GM12878 (cell line): ENCODE measurements around the gene WWOX. TPM values are rescaled to one million over a fixed set of nuclear protein-coding genes. Genes with fewer than 3 reads are reported as not detected.

Experiments
- ATAC-seq: fragments of 200-7000 bp; cut with Tn5 transposase; 3 replicates; pipeline ENCODE4 v1.9.1; 2020; ENCODE audit warnings: mild to moderate bottlenecking, moderate library complexity
- BruUV-seq: library from RNA; stranded (reverse); fragments of 400-500 nt; replicated peaks from 2 replicates; lab custom pipeline; 2021; lab: Mats Ljungman, UMichigan
- CTCF ChIA-PET: fragments of 300-600 bp; sonication (Branson Sonifier 250); formaldehyde crosslinking; extraction: SDS; loops from one replicate; lab custom pipeline; 2021; ENCODE audit warnings: inconsistent platforms; lab: Yijun Ruan, JAX
- POLR2A ChIA-PET: fragments of 350-600 bp; formaldehyde crosslinking; extraction: SDS; loops from one replicate; lab custom pipeline; 2021; ENCODE audit warnings: inconsistent platforms; lab: Charles Lee
- RAD21 ChIA-PET: fragments of 300-600 bp; sonication (Branson Sonifier 250); formaldehyde crosslinking; loops from one replicate; lab custom pipeline; 2023; ENCODE audit warnings: antibody characterized with exemption; ENCODE audit not compliant: unreplicated experiment; lab: Charles Lee
- SMC1A ChIA-PET: fragments of 300-600 bp; sonication (Branson Sonifier 250); formaldehyde crosslinking; loops from one replicate; lab custom pipeline; 2023; ENCODE audit not compliant: unreplicated experiment, uncharacterized antibody; lab: Charles Lee
- DNase-seq: peaks from one replicate; pipeline ENCODE4 v3.0.0-alpha.2; 2011; ENCODE audit warnings: low read depth, low spot score
- FAIRE-seq: peaks from 3 replicates; lab custom pipeline; 2011; peaks lifted over from hg19 to GRCh38; lab: Jason Lieb, UNC
- H2AFZ ChIP-seq: 2 replicates; pipeline ENCODE4 v1.6.0; 2011; ENCODE audit warnings: low read depth, low read length, control low read depth; ENCODE audit not compliant: control insufficient read depth
- H3K27ac ChIP-seq: 2 replicates; pipeline ENCODE4 v1.5.1; 2011; ENCODE audit warnings: control low read depth; ENCODE audit not compliant: control insufficient read depth, insufficient read depth
- H3K27me3 ChIP-seq, 2 experiments: replicated peaks in 1 of 2; 2 replicates each; pipeline versions ENCODE4 v1.6.0 to v1.6.1; 2011; ENCODE audit warnings: low read length in 1 of 2; ENCODE audit not compliant: control insufficient read depth in 2 of 2, insufficient read depth in 2 of 2
- H3K36me3 ChIP-seq, 2 experiments: 2 replicates each; pipeline ENCODE4 v1.5.1; 2011; ENCODE audit warnings: low read length in 1 of 2; ENCODE audit not compliant: control insufficient read depth in 2 of 2, insufficient read depth in 2 of 2
- H3K4me1 ChIP-seq: 2 replicates; pipeline ENCODE4 v1.6.1; 2011; ENCODE audit warnings: mild to moderate bottlenecking, low read length, moderate library complexity, mixed read lengths; ENCODE audit not compliant: control insufficient read depth, insufficient read depth
- H3K4me2 ChIP-seq: 2 replicates; pipeline ENCODE4 v1.6.0; 2011; ENCODE audit warnings: control low read depth; ENCODE audit not compliant: control insufficient read depth, insufficient read depth
- H3K4me3 ChIP-seq: fragments of 200-600 bp; sonication (generic); 2 replicates; pipeline ENCODE4 v1.5.1; 2016
- H3K79me2 ChIP-seq: 2 replicates; pipeline ENCODE4 v1.6.0; 2011; ENCODE audit warnings: low read length; ENCODE audit not compliant: control insufficient read depth, insufficient read depth
- H3K9ac ChIP-seq: 2 replicates; pipeline ENCODE4 v1.8.0; 2011; ENCODE audit warnings: low read length, control low read depth, mixed read lengths; ENCODE audit not compliant: control insufficient read depth, insufficient read depth
- H3K9me3 ChIP-seq: replicated peaks from 3 replicates; pipeline ENCODE4 v1.5.1; 2011; ENCODE audit warnings: mild to moderate bottlenecking, low read length; ENCODE audit not compliant: control insufficient read depth, insufficient read depth
- H4K20me1 ChIP-seq: 2 replicates; pipeline ENCODE4 v1.6.0; 2011; ENCODE audit not compliant: control insufficient read depth, insufficient read depth
- BCL11A ChIP-seq: IDR thresholded peaks from 2 replicates; pipeline ENCODE4 v1.6.1; 2011; ENCODE audit warnings: low read depth, low read length
- JUND ChIP-seq: IDR thresholded peaks from 2 replicates; pipeline ENCODE4 v1.6.1; 2012; ENCODE audit warnings: low read depth, mild to moderate bottlenecking, low read length, improper control_type of control experiment, moderate library complexity
- NFIC ChIP-seq: IDR thresholded peaks from 2 replicates; pipeline ENCODE4 v1.6.1; 2012; ENCODE audit warnings: low read depth, mild to moderate bottlenecking, inconsistent platforms, low read length, moderate library complexity
- NFXL1 ChIP-seq: fragments of 450-650 bp; IDR thresholded peaks from 2 replicates; pipeline ENCODE4 v1.6.1; 2017; ENCODE audit warnings: antibody characterized with exemption, mild to moderate bottlenecking, borderline replicate concordance
- RB1 ChIP-seq: fragments of 450-650 bp; formaldehyde crosslinking; IDR thresholded peaks from 2 replicates; pipeline ENCODE4 v1.6.1; 2017; ENCODE audit warnings: mild to moderate bottlenecking, borderline replicate concordance
- RUNX3 ChIP-seq: IDR thresholded peaks from 2 replicates; pipeline ENCODE4 v1.6.1; 2012; ENCODE audit warnings: low read length, inconsistent platforms
- SMAD1 ChIP-seq: fragments of 450-650 bp; IDR thresholded peaks from 2 replicates; pipeline ENCODE4 v1.6.1; 2018; ENCODE audit warnings: mild to moderate bottlenecking, low read depth; ENCODE audit not compliant: partially characterized antibody
- SREBF1 ChIP-seq: IDR thresholded peaks from 2 replicates; pipeline ENCODE4 v1.6.1; 2012; ENCODE audit warnings: mild to moderate bottlenecking, low read length
- STAT1 ChIP-seq: fragments of 450-650 bp; conservative IDR thresholded peaks from 2 replicates; pipeline ENCODE4 v1.6.1; 2014; ENCODE audit warnings: antibody characterized with exemption, mild to moderate bottlenecking
- TAF1 ChIP-seq: IDR thresholded peaks from 2 replicates; pipeline ENCODE4 v1.6.1; 2011; ENCODE audit warnings: mild to moderate bottlenecking, low read depth, low read length, borderline replicate concordance
- WGBS: methylation state at CpG from one replicate; pipeline ENCODE4 v1.1.6; 2016; ENCODE audit warnings: low lambda C conversion rate; ENCODE audit not compliant: insufficient replicate concordance, insufficient coverage; ENCODE audit errors: missing lambda C conversion rate; 5-methylcytosine and 5-hydroxymethylcytosine counted together
- in situ Hi-C: fragments of 300-500 bp; cut with MboI; formaldehyde crosslinking; loops from 9 replicates; pipeline ENCODE4 v1.14.3; 2018; ENCODE audit warnings: mixed read lengths
- intact Hi-C: fragments of 100-400 bp; cut with micrococcal nuclease; formaldehyde crosslinking; loops from one replicate; pipeline ENCODE4 v1.14.2; 2022; ENCODE audit not compliant: unreplicated experiment
- polyA plus RNA-seq, 11 experiments: library from polyadenylated mRNA; depleted of rRNA in 4 of 11; unstranded in 6 of 11; stranded (reverse) in 5 of 11; fragments of >200 nt; fragmentation: Nextera tagmentation in 4 of 11; fragmentation: Illumina TruSeq in 1 of 11; extraction: Ambion mirVana in 4 of 11; extraction: Trizol in 1 of 11; gene quantifications; 1 replicate in 1 of 11; 2 replicates in 10 of 11; pipeline versions ENCODE4 v1.2.1 to v1.2.3, GENCODE V29; 2011 to 2016; ENCODE audit warnings: inconsistent platforms in 2 of 11, missing spikeins in 2 of 11, low read depth in 1 of 11
- total RNA-seq, 4 experiments: library from RNA; depleted of rRNA in 3 of 4; stranded (reverse); fragments of >200 nt in 3 of 4; fragmentation: Illumina TruSeq in 1 of 4; extraction: Trizol in 1 of 4; gene quantifications; 2 replicates each; pipeline versions ENCODE4 v1.2.1 to v1.2.3, GENCODE V29; 2013 to 2021
- TF ChIP-seq, protein P1 (sequence below): fragments of 450-650 bp; formaldehyde crosslinking; IDR thresholded peaks from 2 replicates; pipeline ENCODE4 v1.4.0; 2020; ENCODE audit warnings: mild to moderate bottlenecking, moderate library complexity
- TF ChIP-seq, protein P2 (sequence below): IDR thresholded peaks from 2 replicates; pipeline ENCODE4 v1.6.1; 2011; ENCODE audit warnings: borderline replicate concordance, low read depth, mild to moderate bottlenecking, moderate library complexity, low read length; ENCODE audit not compliant: insufficient read depth, poor library complexity, severe bottlenecking
- TF ChIP-seq, protein P3 (sequence below): fragments of 450-650 bp; IDR thresholded peaks from 2 replicates; pipeline ENCODE4 v1.6.1; 2014; ENCODE audit warnings: mild to moderate bottlenecking
- TF ChIP-seq, protein P4 (sequence below): fragments of 450-650 bp; IDR thresholded peaks from 2 replicates; pipeline ENCODE4 v1.6.1; 2018; ENCODE audit warnings: borderline replicate concordance, mild to moderate bottlenecking; ENCODE audit not compliant: partially characterized antibody

The WWOX gene
- total and polyA plus RNA-seq, 10 of the 15 experiments (the other 5 are each of a cell fraction or from before 2014, with no cell fraction given), result 2.8 to 24.4 (median 17.8) TPM

DNA sequence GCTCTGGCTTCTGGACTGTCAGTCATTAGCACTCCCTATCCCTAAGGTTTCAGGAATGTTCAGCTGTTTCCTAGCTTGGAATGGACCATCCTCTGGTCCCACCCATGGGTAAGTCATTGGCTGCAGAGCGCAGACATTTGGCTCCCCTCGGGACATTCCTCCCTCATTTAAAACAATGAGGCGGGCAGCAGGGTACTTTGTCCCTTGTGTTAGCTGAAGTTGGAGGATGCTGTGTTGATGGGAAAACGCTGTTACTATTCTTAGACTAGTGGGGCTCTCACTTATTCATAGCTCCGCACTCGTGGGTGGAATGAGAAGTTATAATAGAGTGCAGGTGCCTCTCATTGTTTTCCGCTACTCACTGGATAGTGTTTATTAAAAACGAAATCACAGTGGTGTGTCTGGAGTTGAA is 673.8 kb downstream of the WWOX start:
- Histone ChIP-seq H3K27me3 (no peaks in the 10 kb centered on the region), H3K9me3 (no peaks in the 10 kb centered on the region), H3K36me3 (no peaks in the 10 kb centered on the region), H4K20me1 (no peaks in the 10 kb centered on the region; the same call in 1 of the 2 replicates), H2AFZ (no peak overlapping the region), H3K9ac (no peak overlapping the region), H3K4me3 (no peak overlapping the region), H3K4me1 (peaks cover 11% of the 10 kb centered on the region), H3K27ac (no peak overlapping the region), H3K4me2 (no peak overlapping the region), H3K79me2 (no peaks in the 10 kb centered on the region)
- ChIA-PET SMC1A (interaction anchor here (1.4 kb wide), 1 partner anchor 9 kb away, joined by 4 read pairs; no protein-coding TSS in a partner anchor), CTCF (interaction anchor here (0.5 to 5.4 kb wide), 3 partner anchors 67 to 473 kb away, joined by 3 to 87 read pairs (median 3); no protein-coding TSS in a partner anchor), POLR2A (no interaction called here), RAD21 (no interaction called here)
- no peak for FAIRE-seq
- BruUV-seq, result no TSS peak
- WGBS, result 24% methylated on average over 8 of the region's 8 CpGs
- in situ Hi-C loops (loop anchor here (5.0 to 10.0 kb wide), 3 partner anchors 71 to 648 kb away; no protein-coding TSS in a partner anchor), intact Hi-C loops (no loop called here)
- no peak for ATAC-seq
- DNase-seq, result no peak
- TF ChIP-seq STAT1 (no peak), SMAD1 (no peak), TAF1 (no peak), BCL11A (no peak), JUND (no peak), NFXL1 (no peak), RB1 (no peak), NFIC (no peak), RUNX3 (no peak), SREBF1 (no peak)
- TF ChIP-seq, protein P1, sequence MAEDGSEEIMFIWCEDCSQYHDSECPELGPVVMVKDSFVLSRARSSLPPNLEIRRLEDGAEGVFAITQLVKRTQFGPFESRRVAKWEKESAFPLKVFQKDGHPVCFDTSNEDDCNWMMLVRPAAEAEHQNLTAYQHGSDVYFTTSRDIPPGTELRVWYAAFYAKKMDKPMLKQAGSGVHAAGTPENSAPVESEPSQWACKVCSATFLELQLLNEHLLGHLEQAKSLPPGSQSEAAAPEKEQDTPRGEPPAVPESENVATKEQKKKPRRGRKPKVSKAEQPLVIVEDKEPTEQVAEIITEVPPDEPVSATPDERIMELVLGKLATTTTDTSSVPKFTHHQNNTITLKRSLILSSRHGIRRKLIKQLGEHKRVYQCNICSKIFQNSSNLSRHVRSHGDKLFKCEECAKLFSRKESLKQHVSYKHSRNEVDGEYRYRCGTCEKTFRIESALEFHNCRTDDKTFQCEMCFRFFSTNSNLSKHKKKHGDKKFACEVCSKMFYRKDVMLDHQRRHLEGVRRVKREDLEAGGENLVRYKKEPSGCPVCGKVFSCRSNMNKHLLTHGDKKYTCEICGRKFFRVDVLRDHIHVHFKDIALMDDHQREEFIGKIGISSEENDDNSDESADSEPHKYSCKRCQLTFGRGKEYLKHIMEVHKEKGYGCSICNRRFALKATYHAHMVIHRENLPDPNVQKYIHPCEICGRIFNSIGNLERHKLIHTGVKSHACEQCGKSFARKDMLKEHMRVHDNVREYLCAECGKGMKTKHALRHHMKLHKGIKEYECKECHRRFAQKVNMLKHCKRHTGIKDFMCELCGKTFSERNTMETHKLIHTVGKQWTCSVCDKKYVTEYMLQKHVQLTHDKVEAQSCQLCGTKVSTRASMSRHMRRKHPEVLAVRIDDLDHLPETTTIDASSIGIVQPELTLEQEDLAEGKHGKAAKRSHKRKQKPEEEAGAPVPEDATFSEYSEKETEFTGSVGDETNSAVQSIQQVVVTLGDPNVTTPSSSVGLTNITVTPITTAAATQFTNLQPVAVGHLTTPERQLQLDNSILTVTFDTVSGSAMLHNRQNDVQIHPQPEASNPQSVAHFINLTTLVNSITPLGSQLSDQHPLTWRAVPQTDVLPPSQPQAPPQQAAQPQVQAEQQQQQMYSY (CRISPR knock-in tag), result no peak
- TF ChIP-seq, protein P2, sequence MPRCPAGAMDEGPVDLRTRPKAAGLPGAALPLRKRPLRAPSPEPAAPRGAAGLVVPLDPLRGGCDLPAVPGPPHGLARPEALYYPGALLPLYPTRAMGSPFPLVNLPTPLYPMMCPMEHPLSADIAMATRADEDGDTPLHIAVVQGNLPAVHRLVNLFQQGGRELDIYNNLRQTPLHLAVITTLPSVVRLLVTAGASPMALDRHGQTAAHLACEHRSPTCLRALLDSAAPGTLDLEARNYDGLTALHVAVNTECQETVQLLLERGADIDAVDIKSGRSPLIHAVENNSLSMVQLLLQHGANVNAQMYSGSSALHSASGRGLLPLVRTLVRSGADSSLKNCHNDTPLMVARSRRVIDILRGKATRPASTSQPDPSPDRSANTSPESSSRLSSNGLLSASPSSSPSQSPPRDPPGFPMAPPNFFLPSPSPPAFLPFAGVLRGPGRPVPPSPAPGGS, result no peak
- TF ChIP-seq, protein P3, sequence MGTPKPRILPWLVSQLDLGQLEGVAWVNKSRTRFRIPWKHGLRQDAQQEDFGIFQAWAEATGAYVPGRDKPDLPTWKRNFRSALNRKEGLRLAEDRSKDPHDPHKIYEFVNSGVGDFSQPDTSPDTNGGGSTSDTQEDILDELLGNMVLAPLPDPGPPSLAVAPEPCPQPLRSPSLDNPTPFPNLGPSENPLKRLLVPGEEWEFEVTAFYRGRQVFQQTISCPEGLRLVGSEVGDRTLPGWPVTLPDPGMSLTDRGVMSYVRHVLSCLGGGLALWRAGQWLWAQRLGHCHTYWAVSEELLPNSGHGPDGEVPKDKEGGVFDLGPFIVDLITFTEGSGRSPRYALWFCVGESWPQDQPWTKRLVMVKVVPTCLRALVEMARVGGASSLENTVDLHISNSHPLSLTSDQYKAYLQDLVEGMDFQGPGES, result no peak
- TF ChIP-seq, protein P4, sequence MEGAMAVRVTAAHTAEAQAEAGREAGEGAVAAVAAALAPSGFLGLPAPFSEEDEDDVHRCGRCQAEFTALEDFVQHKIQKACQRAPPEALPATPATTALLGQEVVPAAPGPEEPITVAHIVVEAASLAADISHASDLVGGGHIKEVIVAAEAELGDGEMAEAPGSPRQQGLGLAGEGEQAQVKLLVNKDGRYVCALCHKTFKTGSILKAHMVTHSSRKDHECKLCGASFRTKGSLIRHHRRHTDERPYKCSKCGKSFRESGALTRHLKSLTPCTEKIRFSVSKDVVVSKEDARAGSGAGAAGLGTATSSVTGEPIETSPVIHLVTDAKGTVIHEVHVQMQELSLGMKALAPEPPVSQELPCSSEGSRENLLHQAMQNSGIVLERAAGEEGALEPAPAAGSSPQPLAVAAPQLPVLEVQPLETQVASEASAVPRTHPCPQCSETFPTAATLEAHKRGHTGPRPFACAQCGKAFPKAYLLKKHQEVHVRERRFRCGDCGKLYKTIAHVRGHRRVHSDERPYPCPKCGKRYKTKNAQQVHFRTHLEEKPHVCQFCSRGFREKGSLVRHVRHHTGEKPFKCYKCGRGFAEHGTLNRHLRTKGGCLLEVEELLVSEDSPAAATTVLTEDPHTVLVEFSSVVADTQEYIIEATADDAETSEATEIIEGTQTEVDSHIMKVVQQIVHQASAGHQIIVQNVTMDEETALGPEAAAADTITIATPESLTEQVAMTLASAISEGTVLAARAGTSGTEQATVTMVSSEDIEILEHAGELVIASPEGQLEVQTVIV, result no peak
